ENCODE results near the gene ZBTB7A.

DNA sequence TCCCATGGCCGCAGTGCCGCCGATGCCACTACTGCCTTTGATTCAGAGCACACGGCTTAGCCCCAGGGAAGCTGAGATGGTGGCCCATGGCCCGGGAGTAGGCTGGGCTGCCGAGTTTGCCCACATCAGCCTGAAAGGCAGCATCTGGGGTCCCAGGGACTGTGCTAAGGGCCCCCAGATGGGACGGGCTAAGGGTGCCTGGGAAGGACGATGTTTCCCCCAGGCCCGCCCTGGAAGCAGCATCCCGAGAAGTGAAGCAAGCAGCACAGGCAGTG, 34.7 kb upstream of the ZBTB7A start:
- TF ChIP-seq CTCF (conservative IDR thresholded peaks at IDR 0.05; ENCODE audit: low read depth, low read length) (no peak), EZH2 (IDR thresholded peaks at IDR 0.05; ENCODE audit: borderline replicate concordance, low read depth, low read length, poor library complexity, severe bottlenecking) (no peak)

Measured in A673 (cell line).